ENCODE data around the gene AATF.

The AATF gene

GRCh38 chr17:36983618-36984017 lies 34.9 kb downstream of the AATF start:
- DNase-seq = no peak

GRCh38 chr17:36989173-36989572 lies 40.4 kb downstream of the AATF start:
- no peak for DNase-seq

GRCh38 chr17:36992701-36993100 lies 43.9 kb downstream of the AATF start:
- no peak for DNase-seq

- no peak for DNase-seq
Observed at GRCh38 chr17:36993227-36993626, 44.5 kb downstream of the AATF start.

GRCh38 chr17:36994438-36994837 lies 45.7 kb downstream of the AATF start:
- DNase-seq = no peak

GRCh38 chr17:36999471-36999870 lies 50.7 kb downstream of the AATF start:
- no peak for DNase-seq

GRCh38 chr17:37016780-37017179 lies 68.0 kb downstream of the AATF start:
- DNase-seq = no peak

GRCh38 chr17:37017404-37017803 lies 68.7 kb downstream of the AATF start:
- DNase-seq = no peak

- no peak for DNase-seq
Observed at GRCh38 chr17:37019117-37019740, 70.5 kb downstream of the AATF start.

GRCh38 chr17:37019741-37020129 lies 71.0 kb downstream of the AATF start:
- no peak for DNase-seq

GRCh38 chr17:37024181-37024637 lies 75.5 kb downstream of the AATF start:
- no peak for DNase-seq

- no peak for DNase-seq
Observed at GRCh38 chr17:37025238-37025637, 76.5 kb downstream of the AATF start.

- DNase-seq = no peak
Observed at GRCh38 chr17:37025847-37026530, 77.2 kb downstream of the AATF start.

- no peak for DNase-seq
Observed at GRCh38 chr17:37026531-37026869, 77.7 kb downstream of the AATF start.

- DNase-seq = no peak
Observed at GRCh38 chr17:37028040-37028439, 79.3 kb downstream of the AATF start.

GRCh38 chr17:37031493-37032083 lies 82.8 kb downstream of the AATF start:
- DNase-seq = no peak

GRCh38 chr17:37037590-37038155 lies 88.9 kb downstream of the AATF start:
- no peak for DNase-seq

GRCh38 chr17:37039269-37039668 lies 90.5 kb downstream of the AATF start:
- no peak for DNase-seq

GRCh38 chr17:37041932-37042331 lies 93.2 kb downstream of the AATF start:
- DNase-seq = no peak

GRCh38 chr17:37043201-37043600 lies 94.4 kb downstream of the AATF start:
- DNase-seq = no peak

GRCh38 chr17:37045351-37045922 lies 96.7 kb downstream of the AATF start:
- no peak for DNase-seq

GRCh38 chr17:37047631-37048104 lies 98.9 kb downstream of the AATF start:
- DNase-seq = peak; percentile 69 to 70

- no peak for DNase-seq
Observed at GRCh38 chr17:37048811-37049210, 100.1 kb downstream of the AATF start.

- DNase-seq = no peak
Observed at GRCh38 chr17:37050920-37051319, 102.2 kb downstream of the AATF start.
